GM19035 (cell line): ENCODE data around the gene POLR1G.
"Not testable (repeated sequence)": the region's sequence is repeated elsewhere in the genome, so short reads cannot be mapped to it uniquely, and the experiment has no call there.

Source experiments
- ATAC-seq: cut with Tn5 transposase; IDR thresholded peaks from one replicate; pipeline ENCODE4 v1.9.1; 2021; ENCODE audit not compliant: unreplicated experiment

POLR1G gene

DNA sequence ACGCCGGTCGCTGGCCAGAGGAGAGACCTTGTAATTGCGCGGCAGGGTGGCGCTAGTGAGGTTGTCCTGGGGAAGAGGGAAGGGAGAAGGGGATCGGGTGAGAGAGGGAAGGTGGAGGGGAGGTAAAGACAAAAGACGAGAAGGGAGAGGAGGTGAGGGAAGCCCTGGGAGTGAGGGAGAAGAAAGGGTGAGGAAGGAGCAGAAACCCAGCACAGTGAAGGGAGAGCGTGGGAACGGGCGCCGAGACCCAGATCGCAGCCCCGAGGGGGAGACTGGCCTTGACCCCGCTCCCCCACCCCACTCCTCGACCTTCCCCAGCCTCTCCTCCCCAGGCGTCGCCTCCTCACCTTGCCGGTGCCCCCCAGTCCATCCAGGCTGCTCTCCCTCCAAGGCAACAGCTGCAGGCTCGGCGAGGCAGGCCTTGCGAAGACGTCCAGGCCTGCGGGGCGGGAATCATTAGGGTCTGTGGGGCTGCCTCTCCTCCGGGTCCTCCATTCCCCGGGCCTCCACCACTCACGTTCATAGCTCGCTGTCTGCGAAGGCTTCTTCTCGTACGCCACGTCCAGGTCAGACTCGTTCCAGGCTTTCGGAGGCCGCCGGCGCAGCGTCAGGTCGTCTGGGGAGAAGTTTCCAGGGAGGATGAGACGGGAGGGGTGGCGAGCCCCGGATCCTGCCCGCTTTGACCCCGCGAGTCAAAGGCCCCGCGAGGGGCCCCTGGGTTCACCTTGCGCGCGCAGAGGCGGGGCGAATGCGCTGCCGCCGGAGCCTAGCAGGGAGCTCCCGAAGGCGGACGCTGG lies 10.4 kb upstream of the POLR1G start:
- no peak for ATAC-seq

DNA sequence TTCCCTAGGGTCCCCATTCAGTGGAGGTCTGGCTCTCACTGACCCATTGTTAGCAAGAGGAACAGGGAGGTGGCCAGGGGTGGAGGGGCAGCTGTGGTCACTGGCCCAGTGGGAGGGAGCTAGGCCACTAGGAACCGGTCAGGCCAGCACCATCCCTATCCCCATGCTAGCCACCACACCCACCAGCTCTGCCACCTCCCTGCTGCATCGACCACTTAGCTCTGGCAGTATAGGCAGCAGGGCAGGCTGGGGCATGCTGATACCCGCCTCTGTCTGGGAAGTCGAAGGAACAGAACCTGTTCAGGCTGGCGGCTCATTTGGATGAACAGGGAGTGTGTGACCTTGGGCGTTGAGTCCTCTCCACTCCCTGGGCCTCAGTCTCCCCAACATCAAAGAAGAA lies 6.3 kb upstream of the POLR1G start:
- ATAC-seq = no peak

DNA sequence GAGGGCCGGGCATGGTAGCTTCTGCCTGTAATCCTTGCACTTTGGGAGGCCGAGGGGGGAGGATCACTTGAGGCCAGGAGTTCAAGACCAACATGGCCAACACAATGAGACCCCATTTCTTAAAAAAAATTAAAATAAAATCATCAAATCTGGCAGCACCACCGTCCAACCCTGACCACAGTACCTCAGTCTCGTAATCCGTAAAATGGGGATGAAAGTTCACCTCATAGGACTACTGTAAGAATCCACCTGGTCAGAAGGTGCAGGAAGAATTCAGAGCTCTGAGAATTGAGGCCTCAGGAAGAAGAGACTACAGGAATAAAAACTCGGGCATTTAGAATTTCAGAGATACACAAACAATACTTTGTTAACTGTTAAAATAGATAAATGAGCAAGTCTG lies 4.6 kb upstream of the POLR1G start:
- no peak for ATAC-seq

DNA sequence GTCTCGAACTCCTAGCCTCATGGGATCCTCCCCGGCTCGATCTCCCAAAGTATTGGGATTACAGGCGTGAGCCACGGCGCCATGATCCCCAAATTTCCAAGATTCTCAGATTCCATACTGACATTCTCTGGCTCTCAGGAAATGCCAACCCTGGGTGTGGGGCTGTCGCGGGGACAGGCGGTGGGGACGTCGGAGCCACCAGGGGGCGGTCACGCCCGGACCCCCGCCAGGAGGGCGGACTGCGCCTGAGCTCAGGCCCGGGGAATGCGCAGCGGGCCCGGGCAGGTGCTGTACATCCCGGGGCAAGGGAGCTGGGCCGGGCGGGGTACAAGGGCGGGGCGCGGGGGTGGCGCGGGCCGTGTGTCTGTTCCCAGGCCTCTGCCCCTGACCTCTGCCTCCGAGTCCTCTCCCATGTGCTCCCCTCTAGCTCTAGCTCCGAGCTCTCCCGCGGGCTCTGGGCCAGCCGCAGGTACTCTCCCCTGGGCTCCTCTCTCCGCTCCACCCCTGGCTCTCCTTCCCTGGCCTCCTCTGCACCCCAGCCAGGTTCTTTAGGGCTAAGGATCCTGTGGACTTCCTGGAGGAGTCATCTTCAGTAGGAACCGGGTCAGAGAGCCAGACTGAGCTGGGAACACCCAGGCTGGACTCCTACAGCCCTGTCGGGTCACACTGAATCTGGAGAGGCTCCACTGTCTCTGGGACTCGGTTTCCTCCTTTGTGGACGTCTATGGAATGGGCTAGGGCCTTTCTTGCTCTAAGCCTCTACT lies 4.0 kb upstream of the POLR1G start:
- no peak for ATAC-seq

DNA sequence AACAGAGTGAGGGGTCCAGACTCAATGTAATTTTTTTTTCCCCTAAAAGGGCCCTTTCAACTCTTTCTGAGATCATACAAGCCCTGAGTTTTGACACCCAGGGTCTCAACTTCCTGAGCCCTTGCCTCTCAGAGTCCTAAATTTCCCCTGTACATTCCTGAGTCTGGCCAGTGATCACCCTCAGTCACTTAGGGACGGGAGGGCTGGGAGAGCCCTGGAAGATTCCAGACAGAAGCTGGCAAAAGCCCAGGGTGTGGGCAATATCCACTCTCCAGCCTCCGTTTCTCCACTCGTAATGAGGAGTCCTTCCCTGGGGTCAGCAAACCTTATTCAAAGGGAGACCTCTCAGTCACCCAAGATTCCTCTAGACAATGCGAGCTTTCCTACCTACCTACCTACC lies 3.2 kb upstream of the POLR1G start:
- ATAC-seq = no peak

DNA sequence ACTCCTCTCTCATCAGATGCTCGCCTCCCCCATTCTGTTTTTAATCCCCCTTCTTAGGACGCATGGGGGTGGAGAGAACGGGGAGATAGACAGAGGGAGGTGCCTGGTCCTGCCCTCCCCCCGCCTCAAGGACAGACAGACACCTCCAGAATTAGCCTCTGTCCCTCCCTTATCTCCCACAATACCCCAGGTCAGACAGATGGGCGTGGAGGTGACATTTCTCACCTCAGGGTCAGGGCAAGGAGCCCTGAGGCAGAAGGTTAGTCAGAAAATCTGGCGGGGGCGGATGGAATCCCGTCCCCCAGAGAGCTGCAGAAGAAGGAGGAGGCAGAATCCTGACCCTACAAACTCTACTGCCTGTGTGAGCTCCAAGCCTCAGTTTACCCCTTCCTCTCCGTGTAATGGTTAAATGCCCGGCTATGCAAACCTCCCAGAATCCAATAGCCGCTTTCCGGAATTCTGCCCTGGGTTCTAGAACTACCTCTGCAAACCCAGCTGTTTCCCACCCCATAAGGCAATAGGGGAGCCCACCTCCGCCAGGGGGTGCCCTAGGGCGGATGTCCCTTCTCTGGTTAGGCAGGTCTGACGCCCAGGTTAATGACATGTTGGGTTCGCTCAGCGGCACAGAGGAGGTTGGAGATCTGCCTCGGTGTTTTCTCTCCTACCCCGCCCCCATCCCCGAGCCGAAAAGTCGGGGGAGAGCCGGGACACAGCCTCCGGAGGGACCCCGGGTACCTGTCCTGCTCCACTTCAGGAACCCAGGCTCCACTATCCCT lies 2.5 kb upstream of the POLR1G start:
- no peak for ATAC-seq

DNA sequence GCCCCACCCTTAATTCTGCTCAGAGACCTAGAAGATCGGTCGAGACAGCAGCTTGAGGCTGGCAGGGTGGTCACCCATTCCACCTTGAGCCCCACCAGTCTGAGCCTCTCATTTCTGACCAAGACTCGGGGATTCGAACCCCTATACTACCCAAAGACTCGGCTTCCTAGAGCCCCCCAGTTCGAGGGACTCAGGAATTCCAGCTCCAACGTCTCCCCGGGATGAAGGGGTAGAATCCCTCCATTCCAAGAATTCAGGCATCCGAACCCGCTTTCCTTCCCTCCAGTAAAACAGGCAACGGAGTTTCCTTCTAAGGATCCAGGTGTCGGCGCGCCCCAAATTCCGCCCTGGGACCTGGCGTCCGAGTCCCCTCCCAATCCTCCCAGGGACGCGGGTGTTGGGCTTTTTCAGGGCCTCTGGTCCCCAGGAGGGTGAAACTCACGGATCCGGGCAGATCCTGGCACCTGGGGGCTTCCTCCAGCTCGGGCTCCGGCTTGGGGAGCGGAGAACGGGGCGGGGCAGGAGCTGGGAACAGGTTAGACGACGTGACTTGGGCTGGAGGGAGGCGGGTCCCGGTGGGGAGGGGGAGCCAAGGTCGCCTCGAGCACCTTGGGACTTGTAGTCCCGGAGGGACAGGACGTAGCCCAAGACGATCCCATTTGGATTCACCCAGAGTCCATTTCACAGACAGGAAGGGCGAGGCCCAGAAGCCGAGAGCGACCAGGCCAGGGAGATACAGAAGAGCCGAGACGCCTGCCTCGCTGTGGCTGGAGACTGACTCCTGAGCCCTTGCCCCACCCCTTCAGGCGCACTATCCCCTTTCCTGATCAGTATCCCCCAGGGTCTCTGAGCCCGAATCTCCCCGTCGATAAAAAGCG lies 1.6 kb upstream of the POLR1G start, which contains the start of gene PPP1R13L:
PPP1R13L (minus strand) TSS at position 513 of the 878 bp plus-strand sequence. CDS start 6,751 bp downstream, outside the sequence.
- ATAC-seq = no peak

DNA sequence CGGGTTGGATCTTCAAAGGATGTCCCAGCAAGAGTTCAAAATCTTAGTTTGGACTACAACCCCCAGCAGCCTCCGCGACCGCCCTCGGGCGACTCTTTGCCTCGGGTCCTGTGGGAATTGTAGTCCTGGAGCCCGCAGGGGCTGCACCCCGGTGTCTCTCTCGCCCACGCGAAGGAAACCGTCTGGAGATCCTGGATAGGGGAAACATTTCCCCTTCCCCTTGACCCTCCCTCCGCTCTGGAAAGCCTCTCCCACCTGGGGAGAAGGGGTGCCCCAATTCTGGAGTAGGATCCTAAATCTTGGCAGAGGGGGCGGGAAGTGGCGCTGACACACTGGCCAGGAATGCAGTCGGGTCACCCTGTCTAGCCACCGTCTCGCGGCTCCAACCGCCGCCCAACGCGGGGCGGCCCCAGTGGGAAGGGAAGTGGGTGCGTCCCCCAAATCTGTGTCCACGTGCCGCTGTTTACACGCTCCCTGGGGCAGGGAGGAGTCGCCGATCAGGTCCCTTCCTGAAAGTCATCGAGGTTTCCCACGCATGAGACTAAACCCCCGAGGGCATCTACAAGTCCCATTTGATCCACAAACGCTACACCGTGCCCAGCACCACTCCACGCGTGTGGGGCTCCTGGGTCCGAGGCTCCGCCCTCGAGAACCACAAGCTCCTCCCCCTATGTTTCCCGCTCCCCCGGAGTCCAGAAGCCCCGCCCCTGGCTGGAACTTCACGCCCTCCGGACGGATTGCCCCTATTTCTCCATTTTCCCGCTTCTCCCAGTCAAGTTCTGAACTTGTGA lies 814 bp upstream of the POLR1G start:
- ATAC-seq = peak; percentile 54

DNA sequence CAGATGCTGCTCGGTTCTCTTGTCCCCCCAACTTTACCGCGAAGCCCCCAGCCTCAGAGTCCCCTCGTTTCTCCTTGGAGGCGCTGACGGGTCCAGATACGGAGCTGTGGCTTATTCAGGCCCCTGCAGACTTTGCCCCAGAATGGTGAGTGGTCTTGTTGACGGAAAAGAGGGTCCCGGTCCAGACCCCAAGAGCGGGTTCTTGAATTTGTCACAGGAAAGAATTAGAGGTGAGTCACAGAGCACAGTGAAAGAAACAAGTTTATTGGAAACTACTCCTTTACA lies 589 bp downstream of the POLR1G start:
- no peak for ATAC-seq

DNA sequence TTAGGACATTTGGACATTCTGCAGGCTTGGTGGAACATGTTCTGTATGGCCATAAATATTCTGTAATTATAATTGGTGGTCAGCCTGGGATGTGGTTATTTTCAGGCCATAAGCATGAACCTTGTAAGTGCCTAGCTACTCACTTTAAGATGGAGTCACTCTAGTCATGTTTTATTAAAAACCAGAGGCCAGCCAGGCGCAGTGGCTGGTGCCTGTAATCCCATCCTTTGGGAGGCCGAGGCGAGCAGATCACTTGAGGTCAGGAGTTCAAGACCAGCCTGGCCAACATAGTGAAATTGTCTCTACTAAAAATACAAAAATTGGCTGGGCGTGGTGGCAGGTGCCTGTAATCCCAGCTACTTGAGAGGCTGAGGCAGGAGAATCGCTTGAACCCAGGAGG lies 1.1 kb downstream of the POLR1G start:
- not testable (repeated sequence) for ATAC-seq

DNA sequence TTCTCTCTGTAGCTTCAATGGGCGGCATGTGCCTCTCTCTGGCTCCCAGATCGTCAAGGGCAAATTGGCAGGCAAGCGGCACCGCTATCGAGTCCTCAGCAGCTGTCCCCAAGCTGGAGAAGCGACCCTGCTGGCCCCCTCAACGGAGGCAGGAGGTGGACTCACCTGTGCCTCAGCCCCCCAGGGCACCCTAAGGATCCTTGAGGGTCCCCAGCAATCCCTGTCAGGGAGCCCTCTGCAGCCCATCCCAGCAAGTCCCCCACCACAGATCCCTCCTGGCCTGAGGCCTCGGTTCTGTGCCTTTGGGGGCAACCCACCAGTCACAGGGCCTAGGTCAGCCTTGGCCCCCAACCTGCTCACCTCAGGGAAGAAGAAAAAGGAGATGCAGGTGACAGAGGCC lies 1.7 kb downstream of the POLR1G start:
- ATAC-seq = no peak

DNA sequence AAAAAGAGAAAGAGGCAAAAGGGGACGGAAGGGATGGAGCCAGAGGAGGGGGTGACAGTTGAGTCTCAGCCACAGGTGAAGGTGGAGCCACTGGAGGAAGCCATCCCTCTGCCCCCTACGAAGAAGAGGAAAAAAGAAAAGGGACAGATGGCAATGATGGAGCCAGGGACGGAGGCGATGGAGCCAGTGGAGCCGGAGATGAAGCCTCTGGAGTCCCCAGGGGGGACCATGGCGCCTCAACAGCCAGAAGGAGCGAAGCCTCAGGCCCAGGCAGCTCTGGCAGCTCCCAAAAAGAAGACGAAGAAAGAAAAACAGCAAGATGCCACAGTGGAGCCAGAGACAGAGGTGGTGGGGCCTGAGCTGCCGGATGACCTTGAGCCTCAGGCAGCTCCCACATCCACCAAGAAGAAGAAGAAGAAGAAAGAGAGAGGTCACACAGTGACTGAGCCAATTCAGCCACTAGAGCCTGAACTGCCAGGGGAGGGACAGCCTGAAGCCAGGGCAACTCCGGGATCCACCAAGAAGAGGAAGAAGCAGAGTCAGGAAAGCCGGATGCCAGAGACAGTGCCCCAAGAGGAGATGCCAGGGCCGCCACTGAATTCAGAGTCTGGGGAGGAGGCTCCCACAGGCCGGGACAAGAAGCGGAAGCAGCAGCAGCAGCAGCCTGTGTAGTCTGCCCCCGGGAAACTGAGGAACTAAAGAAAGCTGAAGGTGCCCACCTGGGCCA lies 2.5 kb downstream of the POLR1G start:
- ATAC-seq = no peak

DNA sequence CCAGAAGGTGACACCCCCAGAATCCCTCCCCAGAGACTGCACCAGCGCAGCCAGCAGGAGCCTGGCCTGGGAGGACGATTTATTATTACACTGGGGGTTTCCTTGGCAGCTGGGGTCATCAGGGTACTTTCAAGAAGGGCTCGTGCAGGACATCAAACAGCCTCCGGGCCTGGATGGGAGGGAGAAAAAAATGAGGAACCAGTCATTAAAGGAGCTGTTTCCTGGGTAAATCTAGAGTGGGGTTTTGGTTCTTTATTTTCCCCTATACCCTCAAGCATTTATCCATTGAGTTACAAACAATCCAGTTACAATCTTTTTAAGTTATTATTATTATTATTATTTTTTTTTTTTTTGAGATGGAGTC lies 3.1 kb downstream of the POLR1G start:
- ATAC-seq = no peak

DNA sequence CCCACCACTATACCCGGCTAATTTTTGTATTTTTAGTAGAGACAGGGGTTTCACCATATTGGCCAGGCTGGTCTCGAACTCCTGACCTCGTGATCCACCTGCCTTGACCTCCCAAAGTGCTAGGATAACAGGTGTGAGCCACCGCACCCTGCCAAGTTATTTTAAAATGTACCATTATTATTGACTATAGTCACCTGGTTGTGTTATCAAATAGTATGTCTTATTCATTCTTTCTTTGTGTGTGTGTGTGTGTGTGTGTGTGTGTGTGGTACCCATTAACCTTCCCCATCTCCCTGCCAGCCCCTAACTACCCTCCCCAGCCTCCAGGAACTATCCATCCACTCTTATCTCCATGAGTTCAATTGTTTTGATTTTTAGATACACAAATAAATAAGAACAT lies 3.9 kb downstream of the POLR1G start:
- not testable (repeated sequence) for ATAC-seq

DNA sequence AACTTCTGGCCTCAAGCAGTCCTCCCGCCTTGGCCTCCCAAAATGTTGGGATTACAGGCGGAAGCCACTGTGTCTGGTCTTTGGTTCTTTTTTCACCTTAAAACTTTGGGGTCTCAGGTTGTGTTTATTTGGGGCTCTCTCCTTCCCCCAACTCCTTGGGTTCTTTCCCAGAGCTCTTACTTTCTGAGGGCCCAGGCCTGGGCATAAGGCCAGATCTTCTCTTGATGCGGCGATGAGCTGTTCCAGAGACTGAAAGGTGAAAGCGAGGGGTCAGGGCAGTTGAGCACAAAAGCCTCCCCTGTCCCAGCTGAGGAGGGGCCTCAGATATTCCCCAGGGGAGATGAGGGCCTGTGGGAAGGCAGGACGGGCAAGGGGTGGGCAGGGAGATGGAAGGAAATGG lies 7.1 kb downstream of the POLR1G start:
- ATAC-seq = no peak

DNA sequence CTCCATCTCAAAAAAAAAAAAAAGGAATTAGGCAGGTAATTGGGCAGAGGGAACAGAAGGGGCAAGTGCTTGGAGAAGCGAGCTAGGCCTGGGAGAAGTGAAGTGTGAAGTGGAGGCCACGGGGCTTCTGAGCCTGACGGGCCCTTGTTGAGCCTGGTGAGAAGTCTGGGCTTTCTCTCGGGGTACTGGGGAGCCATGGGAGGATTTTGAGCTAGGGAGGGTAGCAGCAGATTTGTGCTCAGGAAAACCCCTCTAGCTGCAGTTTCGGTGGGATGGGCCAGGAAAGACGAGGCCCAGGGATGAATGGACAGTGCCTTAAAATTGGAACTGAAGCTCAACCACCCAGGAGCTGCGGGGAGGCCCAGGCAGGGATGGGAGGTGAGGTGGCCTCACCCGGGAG lies 8.0 kb downstream of the POLR1G start:
- ATAC-seq = no peak

DNA sequence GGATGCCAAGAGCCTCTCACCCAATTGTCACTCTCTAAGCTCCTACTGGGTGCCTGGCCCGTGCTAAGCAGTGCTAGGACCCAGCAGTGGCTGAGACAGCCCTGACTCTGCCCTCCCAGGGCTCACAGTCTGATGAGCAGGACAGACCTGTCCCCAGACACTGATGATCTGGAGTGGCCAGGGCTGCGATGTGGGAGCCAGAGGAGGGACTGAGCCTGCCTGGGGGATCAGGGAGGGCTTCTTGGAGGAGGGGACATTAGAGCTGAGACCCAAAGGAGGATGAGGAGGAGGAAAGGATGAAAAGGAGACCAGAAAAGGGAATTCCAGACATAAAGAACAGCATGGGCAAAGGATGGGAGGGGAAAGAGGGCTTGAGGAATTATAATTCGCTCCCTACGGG lies 10.7 kb downstream of the POLR1G start:
- no peak for ATAC-seq

DNA sequence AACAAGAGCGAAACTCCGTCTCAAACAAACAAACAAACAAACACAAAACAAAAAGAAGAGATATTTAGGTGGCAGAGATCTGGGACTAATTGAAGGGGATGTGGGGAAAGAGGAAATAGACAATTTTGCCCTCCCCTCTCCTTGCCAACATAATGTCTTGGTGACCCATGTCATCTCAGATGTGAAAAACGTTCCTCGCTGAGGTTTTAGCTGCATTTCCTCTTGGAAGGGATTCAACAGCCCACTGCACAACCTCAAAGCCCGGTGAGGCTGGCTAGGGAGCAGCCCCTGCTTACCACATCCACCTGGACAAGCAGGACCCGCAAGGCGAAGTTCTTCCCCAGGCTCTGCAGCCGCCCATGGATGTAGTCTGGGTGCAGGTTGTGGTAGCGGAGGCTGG lies 12.4 kb downstream of the POLR1G start:
- ATAC-seq = no peak

DNA sequence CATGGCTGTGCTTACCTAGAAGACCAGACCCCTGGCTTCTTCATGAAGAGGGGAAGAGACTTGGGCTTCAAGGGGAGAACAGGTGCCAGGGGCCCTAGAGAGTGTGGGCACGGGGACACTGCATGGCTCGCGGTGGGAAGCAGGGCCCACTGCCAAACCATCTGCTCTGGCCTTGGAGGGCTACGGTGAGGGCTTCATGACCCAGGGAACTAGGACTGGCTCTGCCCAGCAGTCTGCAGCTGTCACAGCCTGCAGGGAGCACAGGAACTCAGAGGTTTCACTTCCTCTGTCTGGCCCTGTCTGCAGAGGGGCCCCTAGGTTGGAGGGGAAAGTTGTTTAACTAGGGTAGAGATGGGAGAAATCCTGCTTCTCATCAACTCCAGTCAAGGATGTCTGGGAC lies 13.0 kb downstream of the POLR1G start:
- no peak for ATAC-seq

DNA sequence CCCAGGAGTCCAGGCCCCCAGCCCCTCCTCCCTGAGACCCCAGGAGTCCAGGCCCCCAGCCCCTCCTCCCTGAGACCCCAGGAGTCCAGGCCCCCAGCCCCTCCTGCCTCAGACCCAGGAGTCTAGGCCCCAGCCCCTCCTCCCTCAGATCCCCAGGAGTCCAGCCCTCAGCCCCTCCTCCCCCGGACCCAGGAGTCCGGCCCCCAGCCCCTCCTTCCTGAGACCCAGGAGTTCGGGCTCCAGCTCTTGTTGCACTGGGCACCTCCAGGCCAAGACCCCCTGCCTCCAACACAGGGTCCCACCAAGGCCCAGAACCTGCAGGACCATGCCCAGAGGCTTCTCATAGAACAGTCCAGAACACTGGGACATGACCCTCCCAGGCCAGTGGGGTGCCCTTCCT lies 13.5 kb downstream of the POLR1G start:
- no peak for ATAC-seq
